Transverse colon (tissue), 4 donors: ENCODE results near the gene HLA-G.
"Not testable (repeated sequence)": the region's sequence is repeated elsewhere in the genome, so short reads cannot be mapped to it uniquely, and the experiment has no call there.

ENCODE experiments used
- CTCF ChIP-seq, 5 experiments: fragments of 200-600 bp in 3 of 5; fragments of 450-650 bp in 2 of 5; sonication (generic) in 3 of 5; IDR thresholded peaks; 1 replicate in 2 of 5; 2 replicates in 3 of 5; pipeline ENCODE4 v1.5.1; 2016 to 2017; ENCODE audit warnings: antibody characterized with exemption in 5 of 5, inconsistent platforms in 3 of 5, mild to moderate bottlenecking in 2 of 5, moderate library complexity in 1 of 5
- POLR2A ChIP-seq: fragments of 450-650 bp; IDR thresholded peaks from one replicate; pipeline ENCODE4 v1.6.1; 2016; ENCODE audit warnings: antibody characterized with exemption, mild to moderate bottlenecking, moderate library complexity
- POLR2AphosphoS5 ChIP-seq, 3 donors: sonication (generic); formaldehyde crosslinking; IDR thresholded peaks; one replicate each; pipeline ENCODE4 v1.6.1; 2016; ENCODE audit warnings: antibody characterized with exemption in 3 of 3

- TF ChIP-seq CTCF (IDR thresholded peaks at IDR 0.05); POLR2AphosphoS5 (IDR thresholded peaks at IDR 0.05); POLR2A: not testable (repeated sequence)
Observed at GRCh38 chr6:29780019-29780698, 47.5 kb upstream of the HLA-G start.
